SIG-M5 (cell line): ENCODE results near the gene UGGT2.
"Not testable (repeated sequence)": the region's sequence is repeated elsewhere in the genome, so short reads cannot be mapped to it uniquely, and the experiment has no call there.

Experiments
- DNase-seq: peaks from one replicate; lab custom pipeline; 2025; lab: John Stamatoyannopoulos, UW

The UGGT2 gene

DNA sequence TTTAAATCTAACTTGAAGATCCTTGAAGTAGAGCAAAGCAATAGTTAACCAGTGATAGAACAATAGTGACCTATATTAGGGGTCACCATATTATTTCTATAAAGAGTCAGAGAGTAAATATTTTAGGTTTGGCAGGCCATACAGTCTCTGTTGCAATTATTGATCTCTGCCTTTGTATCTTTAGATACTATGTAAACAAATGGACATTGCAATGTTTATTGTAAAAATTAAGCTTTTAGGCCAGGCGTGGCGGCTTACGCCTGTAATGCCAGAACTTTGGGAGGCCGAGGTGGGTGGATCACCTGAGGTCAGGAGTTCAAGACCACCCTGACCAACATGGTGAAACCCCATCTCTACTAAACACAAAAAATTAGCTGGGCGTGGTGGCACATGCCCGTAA is 80.5 kb downstream of the UGGT2 start:
- not testable (repeated sequence) for DNase-seq

DNA sequence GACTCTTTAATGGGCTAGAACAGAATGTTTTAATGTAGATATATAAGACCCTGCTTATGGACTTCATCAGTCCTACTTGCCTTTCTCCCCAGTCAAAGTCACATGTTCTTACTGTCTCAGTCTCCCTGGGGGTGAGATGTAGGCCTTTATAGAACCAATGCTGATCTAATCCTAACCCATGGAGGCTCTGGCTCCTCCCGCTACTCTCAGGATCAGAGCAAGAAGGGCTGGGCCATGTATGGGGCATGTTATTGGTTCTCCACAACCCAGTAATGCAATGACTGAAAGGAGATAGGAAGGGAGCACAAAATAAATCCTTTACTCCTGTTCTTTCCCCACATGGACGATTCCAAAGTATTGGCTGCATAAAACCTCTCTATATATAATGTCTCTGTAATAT is 82.3 kb downstream of the UGGT2 start:
- DNase-seq = no peak

DNA sequence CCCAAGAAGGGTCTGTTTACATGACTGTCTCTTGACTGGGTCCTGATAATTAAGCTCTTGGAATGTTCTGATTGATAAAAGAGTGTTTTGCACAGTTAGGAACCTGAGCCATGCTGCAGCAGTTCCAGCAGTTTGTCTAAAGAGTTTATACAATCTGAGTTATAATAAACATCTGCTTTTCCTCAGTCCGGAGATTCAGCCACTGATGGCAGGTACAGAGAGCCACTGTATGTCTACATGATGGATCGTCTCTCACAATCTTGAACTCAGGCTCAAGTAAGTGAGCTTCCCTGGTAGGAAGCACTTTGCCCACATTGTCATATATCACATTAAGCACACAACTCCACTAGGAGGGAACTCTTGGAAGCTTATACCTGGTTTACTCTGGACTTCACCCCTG is 84.3 kb downstream of the UGGT2 start:
- no peak for DNase-seq

DNA sequence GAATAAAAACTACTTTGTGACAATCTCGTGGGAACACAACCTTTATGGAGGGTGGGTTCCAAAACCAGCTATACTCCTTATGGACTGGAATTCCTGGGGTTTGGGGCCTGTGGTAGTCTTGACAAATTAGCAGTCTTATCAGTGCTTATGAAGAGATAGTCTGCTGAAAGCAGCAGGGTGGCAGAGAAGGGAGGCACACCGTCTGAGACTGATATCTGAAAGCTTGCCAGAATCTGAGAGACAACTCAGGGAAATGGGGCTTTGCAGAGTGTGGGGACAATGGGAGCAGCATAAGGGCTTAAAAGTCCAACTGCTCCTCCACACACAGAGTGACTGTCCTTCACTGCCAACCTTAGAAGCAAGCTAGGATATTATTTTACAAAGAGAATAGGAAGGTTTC is 95.9 kb downstream of the UGGT2 start:
- DNase-seq = no peak

DNA sequence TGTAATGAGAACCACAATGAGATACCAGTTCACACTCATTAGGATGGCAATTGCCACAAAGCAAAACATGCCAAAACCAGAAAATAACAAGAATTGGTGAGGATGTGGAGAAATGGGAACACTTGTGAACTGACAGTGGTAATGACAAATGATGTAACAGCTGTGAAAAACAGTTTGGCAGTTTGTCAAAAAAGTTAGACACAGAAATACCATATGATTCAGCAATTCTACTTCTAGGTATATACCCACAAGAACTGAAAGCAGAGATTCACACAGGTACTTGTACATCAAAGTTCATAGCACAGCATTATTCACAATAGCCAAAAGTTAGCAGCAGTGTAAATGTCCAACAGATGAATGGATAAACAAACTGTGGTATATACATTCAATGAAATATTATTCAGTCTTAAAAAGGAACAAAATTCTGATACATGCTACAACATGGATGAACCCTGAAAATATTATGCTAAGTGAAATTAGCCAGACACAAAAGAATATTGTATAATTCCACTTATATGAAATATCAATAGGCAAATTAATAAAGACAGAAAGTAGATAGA is 96.5 kb downstream of the UGGT2 start:
- no peak for DNase-seq

DNA sequence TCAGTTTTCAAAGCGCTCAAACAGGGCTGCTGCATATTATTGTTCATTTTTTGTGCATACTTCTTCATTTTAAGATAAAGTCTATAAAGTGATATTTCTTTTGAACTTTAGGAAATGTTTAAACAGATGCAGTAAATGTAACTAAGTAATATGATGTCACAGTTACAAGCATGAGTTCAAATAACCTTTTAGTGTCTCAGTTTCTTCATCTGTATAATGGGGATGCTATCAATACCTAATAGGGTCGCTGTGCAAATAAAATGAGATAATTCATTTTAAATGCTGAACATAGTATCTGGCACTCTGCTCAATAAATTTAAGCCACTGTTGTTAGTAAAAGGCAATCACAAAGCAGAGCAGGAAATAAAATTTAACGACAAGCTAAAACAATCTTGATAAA is 97.5 kb downstream of the UGGT2 start:
- no peak for DNase-seq

DNA sequence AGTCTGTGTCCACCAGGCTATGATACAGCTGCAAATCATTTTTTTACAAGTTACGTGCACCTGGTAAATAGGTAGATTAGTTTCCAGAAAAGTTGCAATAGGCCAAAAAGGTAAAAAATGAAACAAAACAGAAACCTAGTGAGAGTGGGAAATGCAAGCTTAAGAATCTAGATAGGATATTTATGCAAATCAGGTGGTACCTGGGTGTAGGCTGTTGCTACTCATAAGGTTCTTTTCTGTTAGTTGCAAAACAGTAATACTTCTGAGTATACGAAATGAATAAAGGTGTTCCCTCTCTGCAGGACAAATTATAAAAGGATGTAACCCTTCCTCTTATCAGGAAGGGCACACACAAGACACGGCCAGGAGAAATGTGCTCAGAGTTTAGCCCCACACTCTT is 97.9 kb downstream of the UGGT2 start:
- no peak for DNase-seq

DNA sequence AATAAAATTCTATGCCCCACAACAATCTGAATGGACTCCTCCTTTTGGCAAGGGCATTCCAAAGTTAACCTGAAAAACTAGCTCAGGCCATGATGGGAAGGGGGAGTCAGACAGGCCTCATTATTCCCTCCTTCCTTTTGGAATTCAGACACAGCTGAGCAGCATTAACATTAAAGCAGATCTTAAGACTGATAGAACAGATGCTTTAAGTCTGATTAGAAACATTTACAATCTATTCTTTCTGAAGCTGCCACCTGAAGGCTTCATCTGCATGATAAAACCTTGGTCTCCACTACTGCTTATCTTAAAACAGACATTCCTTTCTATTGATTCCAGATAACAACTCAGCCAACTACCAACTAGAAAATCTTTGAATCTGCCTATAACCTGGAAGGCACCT is 98.9 kb downstream of the UGGT2 start:
- DNase-seq = no peak

DNA sequence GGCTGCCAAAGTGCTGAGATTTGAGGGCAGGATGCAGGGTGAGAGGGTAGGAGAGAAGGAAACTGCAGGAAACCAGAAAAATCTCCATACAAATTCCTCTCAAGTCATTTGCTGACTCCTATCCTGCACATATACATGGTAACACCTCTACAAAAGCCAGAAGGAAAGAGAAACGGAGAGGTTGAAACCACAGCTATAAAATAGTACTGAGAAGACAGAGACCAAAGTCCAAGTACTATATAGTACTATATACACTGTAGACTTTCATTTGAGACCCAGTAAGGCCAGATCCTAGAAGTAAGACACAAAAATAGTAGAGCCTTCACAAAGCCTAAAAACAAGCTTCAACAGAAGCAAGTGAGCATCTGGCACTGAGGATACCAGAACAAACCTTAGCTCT is 103.1 kb downstream of the UGGT2 start:
- DNase-seq = no peak

DNA sequence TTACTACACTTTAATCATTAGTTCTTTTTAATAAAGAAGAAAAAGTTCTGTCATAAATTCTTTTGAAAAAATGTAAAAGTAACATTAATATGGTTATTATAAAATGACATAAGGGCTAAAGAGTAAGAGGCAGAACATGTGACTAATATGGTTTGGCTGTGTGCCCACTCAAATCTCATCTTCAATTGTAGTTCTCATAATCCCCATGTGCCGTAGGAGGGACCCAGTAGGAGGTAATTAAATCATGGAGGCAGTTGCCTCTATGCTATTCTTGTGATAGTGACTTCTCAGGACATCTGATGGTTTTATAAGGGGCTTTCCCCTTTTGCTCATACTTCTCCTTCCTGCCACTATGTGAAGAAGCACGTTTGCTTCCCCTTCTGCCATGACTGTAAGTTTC is 104.5 kb downstream of the UGGT2 start:
- DNase-seq = no peak

DNA sequence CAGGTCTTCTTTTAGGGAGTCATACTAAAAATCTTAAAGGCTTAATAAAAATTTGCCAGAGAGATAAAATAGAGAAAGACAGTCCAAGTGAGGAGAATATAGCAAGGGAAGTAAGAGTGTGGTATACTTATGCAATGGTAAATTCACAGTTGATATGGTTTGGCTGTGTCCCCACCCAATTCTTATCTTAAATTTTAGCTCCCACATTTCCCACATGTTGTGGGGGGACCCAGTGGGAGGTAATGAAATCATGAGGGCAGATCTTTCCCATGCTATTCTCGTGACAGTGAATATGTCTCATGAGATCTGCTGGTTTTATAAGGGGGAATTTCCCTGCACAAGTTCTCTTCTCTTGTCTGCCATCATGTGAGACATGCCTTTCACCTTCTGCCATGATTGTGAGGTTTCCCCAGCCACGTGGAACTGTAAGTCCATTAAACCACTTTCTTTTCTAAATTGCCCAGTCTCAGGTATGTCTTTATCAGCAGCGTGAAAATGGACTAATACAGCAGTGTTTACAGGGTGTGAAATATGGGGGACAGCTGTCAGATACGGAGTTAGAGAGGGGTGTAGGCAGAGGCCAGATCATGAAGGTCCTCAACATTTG is 115.4 kb downstream of the UGGT2 start:
- no peak for DNase-seq

DNA sequence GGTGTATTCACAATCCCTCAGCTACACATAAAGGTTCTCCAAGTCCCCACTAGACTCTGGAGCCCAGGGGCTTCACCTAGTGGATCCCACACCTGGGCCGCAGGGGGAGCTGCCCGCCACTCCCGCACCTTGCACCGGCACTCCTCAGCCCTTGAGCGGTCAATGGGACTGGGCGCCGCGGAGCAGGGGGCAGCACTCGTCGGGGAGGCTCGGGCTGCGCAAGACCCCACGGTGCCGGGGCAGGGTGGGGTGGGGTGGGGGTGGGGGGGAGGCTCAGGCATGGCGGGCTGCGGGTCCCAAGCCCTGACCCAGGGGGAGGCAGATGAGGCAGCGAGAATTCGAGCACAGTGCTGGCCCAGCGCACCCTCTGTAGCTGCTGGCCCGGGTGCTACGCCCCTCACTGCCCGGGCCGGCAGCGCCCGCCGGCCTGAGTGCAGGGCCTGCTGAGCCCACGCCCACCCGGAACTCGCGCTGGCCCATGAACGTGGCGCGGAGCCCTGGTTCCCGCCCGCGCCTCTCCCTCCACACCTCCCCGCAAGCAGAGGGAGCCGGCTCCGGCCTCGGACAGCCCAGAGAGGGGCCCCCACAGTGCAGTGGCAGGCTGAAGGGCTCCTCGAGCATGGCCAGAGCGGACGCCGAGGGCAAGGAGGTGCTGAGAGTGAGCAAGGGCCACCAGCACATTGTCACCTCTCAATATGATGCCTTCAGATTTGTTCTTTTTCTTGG is 121.7 kb downstream of the UGGT2 start:
- DNase-seq = no peak

DNA sequence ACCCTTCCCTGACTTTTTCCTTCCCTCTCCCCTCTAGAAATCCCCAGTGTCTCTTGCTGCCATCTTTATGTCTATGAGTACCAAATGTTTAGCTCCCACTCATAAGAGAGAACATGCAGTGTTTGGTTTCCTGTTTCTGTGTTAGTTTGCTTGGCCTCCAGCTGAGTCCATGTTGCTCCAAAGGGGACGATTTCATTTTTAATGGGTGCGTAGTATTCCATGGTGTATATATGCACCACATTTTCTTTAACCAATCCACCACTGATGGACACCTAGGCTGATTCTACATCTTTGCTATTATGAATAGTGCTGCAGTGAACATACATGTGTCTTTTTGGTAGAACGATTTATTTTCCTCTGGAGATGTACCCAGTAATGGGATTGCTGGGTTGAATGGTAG is 123.8 kb downstream of the UGGT2 start:
- no peak for DNase-seq

DNA sequence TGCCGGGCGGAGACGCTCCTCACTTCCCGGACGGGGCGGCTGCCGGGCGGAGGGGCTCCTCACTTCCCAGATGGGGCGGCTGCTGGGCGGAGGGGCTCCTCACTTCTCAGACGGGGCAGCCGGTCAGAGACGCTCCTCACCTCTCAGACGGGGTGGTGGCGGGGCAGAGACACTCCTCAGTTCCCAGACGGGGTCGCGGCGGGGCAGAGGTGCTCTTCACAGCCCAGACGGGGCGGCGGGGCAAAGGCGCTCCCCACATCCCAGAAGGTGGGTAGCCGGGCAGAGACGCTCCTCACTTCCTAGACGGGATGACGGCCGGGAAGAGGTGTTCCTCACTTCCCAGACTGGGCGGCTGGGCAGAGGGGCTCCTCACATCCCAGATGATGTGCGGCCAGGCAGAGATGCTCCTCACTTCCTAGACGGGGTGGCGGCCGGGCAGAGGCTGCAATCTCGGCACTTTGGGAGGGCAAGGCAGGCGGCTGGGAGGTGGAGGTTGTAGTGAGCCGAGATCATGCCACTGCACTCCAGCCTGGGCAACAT is 124.8 kb downstream of the UGGT2 start:
- DNase-seq = not testable (repeated sequence)

DNA sequence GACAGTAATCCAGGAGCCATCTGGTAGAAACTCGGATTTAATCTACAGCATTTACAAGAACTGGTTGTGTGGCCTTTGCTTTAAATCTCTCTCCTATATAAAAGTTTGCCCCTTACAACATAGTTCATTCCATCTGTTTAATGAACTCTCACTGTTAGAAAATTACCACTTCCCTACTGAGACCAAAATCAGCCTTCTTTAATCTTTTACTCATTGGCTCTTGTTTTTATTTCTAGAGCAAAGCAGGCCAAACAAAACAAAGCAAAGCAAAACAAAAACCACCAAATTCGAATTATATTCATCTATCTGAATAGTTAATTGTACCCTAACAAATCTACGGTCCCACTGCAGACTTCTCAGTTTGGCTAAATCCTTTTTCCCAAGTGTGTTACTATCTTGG is 127.0 kb downstream of the UGGT2 start:
- no peak for DNase-seq

DNA sequence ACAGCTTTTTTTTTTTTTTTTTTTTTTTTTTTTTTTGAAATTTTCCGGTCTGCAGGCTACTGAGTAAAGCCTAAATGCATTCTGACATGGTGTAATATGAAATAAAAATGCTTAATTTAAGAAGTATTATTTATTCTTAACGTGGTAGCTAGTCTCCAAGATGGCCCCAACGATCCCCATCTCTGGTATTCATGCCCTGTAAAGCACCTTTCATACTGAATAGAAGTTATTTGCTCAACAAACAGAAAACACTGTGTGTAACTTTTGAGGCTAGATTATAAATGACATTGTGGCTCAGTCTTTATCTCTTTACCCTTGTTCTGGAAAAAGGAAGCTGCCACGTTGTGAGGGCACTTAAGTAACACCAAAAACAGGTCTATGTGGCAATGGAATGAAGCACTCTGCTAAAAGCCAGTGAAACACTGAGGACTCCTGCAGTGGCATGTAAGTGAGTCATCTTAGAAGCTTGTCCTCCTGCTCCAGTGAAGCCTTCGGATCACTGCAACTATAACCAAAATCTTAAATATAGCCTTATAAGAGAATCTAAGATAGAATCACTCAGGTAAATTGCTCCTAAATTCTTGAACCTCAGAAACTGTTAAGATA is 128.7 kb downstream of the UGGT2 start:
- DNase-seq = peak; percentile 74

DNA sequence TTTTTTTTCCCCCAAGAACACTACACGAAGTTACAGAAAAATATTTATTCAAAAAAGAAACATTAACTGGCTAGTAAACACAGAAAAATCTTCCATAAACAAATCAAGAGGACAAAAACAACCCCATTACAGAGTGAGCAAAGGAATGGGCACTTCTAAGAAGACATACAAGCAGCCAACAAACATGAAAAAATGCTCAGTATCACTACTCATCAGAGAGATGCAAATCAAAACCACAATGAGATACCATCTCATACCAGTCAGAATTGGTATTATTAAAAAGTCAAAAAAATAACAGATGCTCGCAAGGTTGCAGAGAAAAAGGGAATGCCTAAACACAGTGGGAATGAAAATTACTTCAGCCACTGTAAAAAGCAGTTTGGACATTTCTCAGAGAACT is 131.7 kb downstream of the UGGT2 start:
- DNase-seq = no peak

DNA sequence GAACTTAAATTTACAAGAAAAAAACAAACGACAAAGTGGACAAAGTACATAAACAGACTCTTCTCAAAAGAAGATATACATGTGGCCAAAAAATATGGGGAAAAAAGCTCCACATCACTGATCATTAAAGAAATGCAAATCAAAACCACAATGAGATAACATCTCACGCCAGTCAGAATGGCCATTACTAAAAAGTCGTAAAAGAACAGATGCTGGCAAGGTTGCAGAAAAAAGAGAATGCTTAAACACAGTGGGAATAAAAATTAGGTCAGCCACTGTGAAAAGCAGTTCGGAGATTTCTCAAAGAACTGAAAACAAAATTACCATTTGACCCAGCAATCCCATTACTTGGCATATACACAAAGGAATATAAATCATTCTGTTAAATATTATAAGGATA is 132.7 kb downstream of the UGGT2 start:
- no peak for DNase-seq

DNA sequence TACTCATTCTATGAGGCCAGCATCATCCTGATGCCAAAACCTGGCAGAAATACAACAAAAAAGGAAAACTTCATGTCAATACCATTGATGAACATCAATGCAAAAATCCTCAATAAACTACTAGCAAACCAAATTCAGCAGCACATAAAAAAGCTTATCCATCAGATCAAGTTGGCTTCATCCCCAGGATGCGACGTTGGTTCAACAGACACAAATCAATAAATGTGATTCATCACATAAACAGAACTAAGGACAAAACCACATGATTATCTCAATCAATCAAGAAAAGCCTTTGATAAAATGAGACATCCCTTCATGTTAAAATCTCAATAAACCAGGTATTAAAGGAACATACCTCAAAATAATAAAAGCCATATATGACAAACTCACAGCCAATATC is 134.3 kb downstream of the UGGT2 start:
- no peak for DNase-seq

DNA sequence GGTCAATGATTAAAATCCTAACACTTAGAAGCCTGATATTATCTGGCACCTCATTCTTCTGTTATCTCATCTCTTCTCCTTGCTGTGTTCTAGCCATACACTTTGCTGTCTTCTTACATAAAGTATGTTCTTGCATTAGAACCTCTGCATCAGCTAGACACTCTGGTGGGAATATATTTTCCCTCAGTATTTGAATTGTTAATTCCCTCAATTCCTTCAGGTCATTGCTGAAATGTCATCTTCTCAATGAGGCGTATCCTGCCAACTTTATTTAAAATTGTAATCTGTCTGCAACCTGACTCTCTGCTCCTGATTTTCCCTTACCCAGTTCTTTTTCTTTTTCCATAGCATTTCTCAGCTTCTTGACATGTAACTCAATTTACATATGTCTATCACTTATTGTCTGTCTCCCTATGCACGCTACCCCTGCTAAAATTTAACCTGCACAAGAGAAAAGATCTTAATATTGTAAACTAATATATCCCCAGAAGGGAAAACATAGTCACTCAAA is 138.2 kb downstream of the UGGT2 start:
- no peak for DNase-seq

DNA sequence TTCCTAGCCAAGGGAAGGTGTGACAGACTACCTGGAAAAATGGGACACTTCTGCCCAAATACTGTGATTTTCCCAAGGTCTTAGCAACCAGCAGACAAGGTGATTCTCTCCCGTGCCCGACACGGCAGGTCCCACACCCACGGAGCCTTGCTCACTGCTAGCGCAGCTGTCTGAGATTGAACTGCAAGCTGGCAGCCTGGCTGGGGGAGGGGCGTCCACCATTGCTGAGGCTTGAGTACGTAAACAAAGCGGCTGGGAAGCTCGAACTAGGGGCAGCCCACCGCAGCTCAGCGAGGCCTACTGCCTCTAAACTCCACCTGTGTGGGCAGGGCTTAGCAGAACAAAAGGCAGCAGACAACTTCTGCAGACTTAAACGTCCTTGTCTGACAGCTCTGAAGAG is 146.2 kb downstream of the UGGT2 start:
- DNase-seq = no peak

DNA sequence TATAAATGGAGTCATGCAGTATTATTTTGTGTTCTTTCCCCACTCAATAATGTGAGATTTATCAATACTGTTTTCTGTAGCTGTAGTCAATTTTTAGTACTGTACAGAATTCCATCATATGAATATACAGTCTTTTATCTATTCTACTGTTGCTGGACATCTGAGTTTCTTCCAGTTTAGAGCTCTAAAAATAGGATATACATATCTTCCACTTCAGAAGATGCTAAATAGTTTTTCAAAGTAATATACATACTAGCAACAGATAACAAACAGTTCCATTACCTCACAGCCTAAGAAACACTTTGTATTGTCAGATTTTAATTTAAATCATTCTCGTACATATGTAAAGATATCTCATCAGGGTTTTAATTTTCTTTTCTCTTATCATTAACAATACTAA is 149.6 kb downstream of the UGGT2 start:
- no peak for DNase-seq

DNA sequence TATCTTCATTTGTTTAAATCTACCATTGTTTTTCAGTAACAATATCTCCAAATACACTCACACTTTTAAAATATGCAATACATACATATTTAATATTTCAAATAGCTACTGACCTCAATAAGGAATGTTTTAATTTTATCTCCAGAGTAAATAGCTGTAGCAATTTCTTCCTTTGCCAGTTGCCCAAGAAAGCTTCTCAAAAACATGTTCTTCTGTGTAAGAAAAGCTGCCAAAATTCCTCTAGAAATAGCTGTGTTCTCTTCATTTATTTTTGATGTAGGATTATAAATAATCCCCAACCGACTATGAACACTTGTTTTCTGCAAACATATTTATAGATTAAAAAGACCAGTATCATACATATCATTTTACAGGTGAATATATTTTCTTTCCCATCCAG is 150.5 kb downstream of the UGGT2 start:
- DNase-seq = no peak
